ENCODE data around the gene ARHGEF5.
"Not testable (repeated sequence)": the region's sequence is repeated elsewhere in the genome, so short reads cannot be mapped to it uniquely, and the experiment has no call there.

GRCh38 chr7:144321677-144322206, 33.5 kb upstream of the ARHGEF5 start:
- TF ChIP-seq ZNF232 (CRISPR knock-in tag; IDR thresholded peaks at IDR 0.05; ENCODE audit: borderline replicate concordance); ZNF24 (IDR thresholded peaks at IDR 0.05); TCF12 (IDR thresholded peaks at IDR 0.05); TCF12 (CRISPR knock-in tag; IDR thresholded peaks at IDR 0.05); TAF1 (CRISPR knock-in tag; IDR thresholded peaks at IDR 0.05); CHD2 (IDR thresholded peaks at IDR 0.05; ENCODE audit: low read depth, low read length); ZNF253 (CRISPR knock-in tag; IDR thresholded peaks at IDR 0.05; ENCODE audit: borderline replicate concordance); POLR2G (IDR thresholded peaks at IDR 0.05; ENCODE audit: low read depth, low read length): not testable (repeated sequence)
- TF ChIP-seq, protein P1, sequence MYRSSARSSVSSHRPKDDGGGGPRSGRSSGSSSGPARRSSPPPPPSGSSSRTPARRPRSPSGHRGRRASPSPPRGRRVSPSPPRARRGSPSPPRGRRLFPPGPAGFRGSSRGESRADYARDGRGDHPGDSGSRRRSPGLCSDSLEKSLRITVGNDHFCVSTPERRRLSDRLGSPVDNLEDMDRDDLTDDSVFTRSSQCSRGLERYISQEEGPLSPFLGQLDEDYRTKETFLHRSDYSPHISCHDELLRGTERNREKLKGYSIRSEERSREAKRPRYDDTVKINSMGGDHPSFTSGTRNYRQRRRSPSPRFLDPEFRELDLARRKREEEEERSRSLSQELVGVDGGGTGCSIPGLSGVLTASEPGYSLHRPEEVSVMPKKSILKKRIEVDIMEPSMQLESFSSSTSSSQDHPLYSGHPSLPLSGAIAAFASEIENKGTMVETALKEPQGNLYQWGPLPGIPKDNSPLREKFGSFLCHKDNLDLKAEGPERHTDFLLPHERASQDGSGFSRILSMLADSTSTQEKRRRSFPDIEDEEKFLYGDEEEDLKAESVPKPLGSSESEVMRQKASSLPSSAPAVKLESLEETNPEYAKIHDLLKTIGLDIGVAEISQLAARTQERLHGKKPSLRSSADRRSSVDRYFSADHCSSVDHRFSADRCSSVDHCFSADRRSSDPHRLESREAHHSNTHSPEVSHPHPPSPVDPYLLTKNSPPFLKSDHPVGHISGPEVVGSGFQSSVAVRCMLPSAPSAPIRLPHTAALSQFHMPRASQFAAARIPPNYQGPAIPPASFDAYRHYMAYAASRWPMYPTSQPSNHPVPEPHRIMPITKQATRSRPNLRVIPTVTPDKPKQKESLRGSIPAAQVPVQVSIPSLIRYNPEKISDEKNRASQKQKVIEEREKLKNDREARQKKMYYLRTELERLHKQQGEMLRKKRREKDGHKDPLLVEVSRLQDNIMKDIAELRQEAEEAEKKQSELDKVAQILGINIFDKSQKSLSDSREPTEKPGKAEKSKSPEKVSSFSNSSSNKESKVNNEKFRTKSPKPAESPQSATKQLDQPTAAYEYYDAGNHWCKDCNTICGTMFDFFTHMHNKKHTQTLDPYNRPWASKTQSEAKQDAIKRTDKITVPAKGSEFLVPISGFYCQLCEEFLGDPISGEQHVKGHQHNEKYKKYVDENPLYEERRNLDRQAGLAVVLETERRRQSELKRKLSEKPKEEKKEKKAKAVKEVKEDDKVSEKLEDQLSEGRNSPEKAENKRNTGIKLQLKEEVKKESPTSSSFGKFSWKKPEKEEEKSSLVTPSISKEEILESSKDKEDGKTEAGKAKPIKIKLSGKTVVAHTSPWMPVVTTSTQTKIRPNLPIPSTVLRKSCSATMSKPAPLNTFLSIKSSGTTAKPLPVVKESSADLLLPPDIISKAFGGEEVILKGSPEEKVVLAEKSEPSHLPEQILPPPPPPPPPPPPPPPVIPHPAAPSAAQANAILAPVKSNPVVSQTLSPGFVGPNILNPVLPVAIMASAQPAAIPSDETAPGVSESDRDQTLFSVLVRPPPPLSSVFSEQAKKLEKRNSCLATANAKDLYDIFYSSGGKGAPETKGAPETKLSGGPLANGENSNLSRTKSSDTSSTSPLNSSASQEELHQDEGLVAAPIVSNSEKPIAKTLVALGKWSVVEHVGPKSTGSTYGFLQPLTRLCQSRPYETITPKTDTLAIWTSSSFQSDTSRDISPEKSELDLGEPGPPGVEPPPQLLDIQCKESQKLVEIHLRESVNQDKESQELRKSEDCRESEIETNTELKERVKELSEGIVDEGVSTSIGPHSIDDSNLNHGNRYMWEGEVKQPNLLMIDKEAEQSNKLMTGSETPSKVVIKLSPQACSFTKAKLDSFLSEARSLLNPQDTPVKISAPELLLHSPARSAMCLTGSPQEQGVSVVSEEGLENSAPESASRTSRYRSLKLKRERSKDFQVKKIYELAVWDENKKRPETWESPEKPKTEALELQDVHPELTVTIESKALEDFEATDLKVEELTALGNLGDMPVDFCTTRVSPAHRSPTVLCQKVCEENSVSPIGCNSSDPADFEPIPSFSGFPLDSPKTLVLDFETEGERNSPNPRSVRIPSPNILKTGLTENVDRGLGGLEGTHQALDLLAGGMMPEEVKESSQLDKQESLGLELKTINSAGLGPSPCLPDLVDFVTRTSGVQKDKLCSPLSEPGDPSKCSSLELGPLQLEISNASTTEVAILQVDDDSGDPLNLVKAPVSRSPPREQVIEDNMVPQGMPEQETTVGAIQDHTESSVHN (CRISPR knock-in tag; IDR thresholded peaks at IDR 0.05) = not testable (repeated sequence)
- TF ChIP-seq, protein P2, sequence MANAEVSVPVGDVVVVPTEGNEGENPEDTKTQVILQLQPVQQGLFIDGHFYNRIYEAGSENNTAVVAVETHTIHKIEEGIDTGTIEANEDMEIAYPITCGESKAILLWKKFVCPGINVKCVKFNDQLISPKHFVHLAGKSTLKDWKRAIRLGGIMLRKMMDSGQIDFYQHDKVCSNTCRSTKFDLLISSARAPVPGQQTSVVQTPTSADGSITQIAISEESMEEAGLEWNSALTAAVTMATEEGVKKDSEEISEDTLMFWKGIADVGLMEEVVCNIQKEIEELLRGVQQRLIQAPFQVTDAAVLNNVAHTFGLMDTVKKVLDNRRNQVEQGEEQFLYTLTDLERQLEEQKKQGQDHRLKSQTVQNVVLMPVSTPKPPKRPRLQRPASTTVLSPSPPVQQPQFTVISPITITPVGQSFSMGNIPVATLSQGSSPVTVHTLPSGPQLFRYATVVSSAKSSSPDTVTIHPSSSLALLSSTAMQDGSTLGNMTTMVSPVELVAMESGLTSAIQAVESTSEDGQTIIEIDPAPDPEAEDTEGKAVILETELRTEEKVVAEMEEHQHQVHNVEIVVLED (CRISPR knock-in tag; IDR thresholded peaks at IDR 0.05; ENCODE audit: borderline replicate concordance) = not testable (repeated sequence)
